GM18511 (cell line): ENCODE data around the gene EDN2.

Experiments used
- ATAC-seq: cut with Tn5 transposase; IDR thresholded peaks from one replicate; pipeline ENCODE4 v1.9.1; 2021; ENCODE audit warnings: mild to moderate bottlenecking, moderate library complexity; ENCODE audit not compliant: unreplicated experiment

EDN2 gene

DNA sequence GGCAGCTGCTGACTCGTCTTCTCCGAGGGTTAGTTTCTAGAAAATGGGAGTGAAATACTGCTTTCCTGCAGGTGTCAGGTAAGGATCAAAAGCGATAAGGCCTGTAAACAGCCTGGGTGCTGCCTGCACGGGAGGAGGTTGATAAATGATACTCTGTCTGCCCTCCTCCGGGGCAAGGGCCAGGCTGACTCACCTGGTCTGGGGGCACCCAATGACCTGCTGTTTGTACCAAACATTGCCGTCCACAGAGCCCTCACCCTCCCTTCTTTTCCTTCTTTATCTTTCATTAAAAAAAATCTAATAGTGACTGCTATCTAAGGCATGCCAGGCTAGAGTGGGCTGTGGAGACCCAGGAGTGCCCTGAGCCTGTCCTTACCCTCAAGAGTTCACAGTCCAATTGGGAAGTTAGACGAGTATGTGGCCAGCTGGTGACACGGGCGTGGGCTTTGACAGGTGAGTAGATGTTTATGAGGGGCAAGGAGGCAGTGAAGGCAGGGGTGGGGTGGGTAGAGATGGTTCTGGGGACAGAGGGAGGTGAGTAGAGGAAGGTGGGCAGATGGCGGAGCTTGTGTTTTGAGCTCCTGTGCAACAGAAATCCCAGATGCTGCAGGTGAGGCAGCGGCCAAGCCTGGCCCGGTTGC lies 16.2 kb downstream of the EDN2 start:
- ATAC-seq = no peak

- ATAC-seq = no peak
Observed at GRCh38 chr1:41467673-41468072, 16.8 kb downstream of the EDN2 start.

DNA sequence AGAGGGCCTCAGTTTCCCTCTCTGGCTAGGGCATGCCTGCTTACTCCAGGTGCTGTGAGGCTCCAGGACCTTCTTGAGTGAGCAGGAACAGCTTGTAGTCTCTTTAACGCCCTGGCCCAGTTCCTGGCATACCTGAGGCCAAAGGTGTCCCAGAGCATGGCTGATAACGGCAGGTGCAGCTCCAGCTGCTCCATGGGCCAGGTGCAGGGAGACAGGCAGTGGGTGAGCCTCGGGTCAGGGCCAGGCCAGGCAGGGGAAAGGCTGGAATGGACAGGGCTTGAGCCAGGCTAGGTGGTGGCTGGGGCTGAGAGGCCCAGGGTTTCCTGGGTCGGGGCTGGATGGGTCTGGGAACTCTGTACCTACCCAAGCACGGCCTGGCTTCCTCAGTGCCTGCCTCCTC lies 18.3 kb downstream of the EDN2 start:
- no peak for ATAC-seq

GRCh38 chr1:41465741-41466140 lies 18.7 kb downstream of the EDN2 start:
- ATAC-seq = no peak

DNA sequence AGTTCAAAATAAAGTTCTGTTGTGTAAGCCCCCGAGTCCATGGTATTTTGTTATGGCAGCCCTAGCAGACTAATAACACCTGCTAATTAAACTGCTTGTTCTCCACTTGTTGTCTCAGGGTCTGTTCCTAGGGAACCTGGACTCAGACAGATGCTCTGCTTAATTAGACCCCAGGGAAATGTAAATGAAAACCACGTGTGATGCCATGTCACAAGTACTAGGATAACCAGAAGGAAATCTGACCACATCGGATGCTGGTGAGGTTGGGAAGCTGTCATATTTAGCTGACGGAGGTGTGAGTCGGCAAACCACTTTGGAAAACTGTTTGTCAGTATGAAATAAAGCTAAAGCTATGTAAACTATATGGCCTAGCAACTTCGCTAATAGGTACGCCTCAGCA lies 19.6 kb downstream of the EDN2 start:
- ATAC-seq = no peak

DNA sequence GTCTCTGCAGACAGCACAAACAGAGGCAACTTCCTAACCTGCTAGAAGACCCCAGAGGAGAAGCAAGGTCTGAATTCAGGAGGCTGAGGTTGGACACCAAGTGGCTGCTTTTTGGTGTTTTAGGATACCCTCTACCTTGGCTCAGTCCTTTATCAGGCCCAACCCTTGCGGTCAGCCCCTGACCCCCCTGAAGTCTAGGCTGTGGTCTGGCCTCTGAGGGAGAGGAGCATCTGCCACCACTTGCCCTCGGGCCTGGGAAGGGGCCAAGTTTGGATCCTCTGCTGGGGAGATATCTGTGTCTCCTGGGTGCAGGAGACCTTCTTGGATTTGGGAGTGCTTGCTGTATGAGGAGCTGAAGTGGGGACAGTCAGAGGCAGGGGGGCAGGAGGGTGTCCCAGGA lies 21.0 kb downstream of the EDN2 start:
- ATAC-seq = no peak

DNA sequence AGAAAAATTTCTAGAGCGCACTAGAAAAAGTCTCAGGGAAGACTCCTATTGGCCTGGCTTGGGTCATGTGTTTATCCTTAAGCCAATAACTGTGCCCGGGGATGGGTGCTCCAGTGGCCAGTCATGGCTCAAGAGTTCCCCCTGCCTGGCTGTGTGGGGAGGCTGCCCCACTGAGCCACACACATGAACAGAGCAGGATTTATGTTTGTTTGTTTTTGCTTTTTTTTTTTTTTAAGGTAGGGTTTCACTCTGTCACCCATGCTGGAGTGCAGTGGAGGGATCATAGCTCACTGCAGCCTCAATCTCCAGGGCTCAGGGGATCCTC lies 21.8 kb downstream of the EDN2 start:
- ATAC-seq = no peak

- no peak for ATAC-seq
Observed at GRCh38 chr1:41461790-41462679, 22.4 kb downstream of the EDN2 start.

DNA sequence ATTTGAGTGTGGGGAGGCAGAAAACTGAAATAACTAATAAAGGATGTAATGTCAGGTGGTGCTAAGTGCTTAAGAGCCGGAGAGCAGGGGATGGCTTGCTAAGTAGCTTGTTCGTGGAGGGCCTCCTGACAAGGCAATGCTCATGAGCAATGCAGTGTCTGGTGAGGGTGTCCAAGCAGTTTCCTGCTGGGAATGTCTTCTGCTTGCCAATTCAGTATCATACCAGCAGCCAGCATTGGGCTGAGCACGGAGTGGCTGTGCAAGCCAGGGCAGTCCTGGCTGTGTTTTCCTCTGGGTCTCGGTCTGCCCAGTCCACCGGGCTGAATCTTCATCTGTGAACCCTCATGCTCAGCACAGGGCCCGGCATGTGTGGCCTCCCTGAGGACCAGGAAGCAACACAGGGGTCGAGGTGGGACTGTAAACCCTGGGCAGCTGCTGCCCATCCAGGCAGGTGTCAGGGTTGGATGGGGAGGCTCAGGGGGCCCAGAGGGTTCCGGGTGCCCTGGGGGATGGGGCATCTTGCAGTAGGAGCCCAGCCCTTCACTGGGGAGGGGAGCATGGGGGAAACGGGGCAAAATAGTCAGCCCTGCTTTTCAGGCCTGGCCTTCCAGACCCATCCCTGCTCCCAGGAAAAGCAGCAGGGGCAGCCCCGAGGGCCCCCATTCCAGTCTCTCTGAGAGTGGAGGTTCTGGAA lies 27.5 kb downstream of the EDN2 start:
- ATAC-seq = no peak

DNA sequence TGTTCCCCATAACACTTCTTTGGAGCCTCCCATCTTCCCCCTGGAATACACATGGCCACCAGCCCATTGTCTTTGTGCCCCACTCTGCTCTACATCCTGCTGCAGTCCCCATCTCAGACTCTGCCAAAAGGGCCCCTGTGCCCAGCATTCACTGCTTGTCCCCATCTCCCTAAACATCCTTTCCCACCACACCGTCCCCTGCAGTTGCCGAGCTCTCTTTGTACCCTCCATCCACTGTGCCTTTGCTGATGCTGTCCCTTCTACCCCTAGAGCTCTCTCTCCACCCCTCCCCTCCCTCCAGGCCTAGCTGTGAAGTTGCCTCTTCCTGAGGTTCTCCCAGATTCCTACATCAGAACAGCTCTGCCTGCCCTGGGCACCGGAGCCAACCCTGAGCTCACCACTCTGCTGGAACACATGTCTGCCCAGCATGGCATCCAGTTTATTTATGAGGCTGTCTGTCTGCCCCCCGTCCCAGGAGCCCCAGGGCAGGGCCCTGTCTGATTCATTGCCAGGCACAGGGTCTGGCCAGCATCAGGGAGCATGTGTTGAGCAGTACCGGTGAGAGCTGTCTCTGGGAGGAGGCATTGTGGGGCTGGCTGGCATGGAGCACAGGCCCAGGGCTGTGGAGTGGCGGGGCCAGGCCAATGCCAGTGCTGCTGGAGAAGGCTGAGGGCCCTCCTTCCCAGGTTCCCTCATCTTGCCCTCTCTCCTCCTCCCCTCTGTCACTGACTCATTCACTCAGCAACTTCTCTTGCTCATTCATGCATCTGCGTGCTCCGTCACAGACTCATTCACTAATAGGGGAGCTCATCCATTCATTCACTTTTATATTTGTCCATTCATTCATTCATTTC lies 28.8 kb downstream of the EDN2 start:
- ATAC-seq = no peak

GRCh38 chr1:41454406-41454805 lies 30.1 kb downstream of the EDN2 start:
- no peak for ATAC-seq

- ATAC-seq = no peak
Observed at GRCh38 chr1:41452704-41453290, 31.7 kb downstream of the EDN2 start.

DNA sequence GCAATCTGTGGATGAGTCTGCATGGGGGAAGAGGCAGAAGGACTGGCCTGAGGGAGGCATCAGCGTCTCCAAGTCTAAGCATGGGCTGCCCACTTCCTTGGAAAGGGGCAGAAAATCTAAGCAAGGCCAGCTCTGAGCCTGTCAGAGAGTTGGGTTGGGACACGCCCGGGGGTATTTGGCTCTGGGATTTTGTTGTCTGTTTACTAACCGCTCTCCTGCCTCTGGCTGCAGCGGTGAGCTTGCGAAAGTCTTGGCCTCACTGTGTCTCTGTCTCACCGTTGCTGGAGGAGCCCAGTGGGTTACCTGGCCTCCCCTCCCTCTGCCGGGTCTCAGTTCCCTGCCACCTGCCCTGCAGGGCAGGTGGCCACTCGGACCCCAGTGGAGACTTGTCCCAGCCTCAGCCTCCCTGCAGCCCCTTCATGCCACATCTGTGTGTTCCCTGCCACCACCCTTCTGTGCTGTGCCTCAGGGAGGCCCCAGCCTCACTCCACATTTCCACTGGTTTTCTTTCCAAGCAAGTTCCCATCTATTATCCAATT lies 33.7 kb downstream of the EDN2 start:
- no peak for ATAC-seq

GRCh38 chr1:41449326-41449921 lies 35.1 kb downstream of the EDN2 start:
- ATAC-seq = no peak

DNA sequence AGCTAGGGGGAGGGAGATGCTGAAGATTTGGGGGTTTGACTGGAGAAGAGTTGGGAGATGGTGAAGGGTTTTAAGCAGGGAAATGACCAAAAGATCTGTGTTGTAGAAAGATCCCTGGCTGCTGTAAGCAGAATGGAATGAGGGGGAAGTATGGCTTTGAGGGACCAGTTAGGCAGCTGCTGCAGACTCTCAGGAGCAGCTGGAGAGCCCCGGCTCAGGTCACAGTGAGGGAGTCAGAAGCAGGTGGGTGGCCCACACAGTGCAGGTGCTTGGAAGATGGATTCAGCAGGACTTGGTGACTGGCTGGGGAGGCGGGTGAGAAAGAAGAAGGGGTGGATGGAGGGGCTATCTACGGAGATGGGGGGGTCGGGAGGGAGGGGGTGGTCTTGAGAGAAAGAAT lies 35.7 kb downstream of the EDN2 start:
- ATAC-seq = no peak

DNA sequence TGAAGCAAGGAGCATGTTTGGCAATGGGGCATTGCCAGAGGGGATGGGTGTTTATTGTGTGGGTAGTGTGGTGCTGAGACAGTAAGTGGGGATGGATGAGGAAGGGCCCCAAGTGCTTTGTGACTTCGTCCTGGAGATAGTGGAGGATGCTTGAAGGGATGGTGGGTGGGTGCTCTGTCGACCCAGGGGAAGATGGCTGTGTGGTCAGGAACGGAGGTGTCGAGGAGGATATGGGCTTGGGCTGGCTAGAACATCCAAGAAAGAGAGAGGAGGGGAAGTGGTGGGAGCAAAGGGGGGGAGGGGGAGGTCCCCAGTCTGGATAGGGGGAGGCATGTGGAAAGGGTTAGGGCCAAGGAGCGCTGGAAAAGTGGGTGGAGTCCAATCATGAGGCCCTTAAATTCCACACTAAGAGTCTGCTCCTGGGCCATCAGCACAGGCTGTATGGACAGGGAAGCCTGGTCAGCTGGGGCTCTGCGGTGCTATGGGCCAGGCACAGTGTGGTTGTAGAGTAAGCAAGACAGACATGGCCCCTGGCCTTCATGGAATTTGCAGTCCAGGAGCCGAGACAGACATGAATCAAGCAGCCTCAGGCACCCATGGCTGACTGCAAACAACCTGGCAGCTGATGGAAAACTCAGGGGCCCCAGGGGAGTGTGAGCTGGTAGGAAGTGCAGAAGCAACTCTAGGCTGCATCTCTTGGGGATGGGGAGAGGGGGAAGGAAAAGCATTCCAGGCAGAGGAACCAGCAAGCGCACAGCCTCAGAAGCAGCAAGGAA lies 36.3 kb downstream of the EDN2 start:
- ATAC-seq = no peak

- ATAC-seq = no peak
Observed at GRCh38 chr1:41446851-41447610, 37.5 kb downstream of the EDN2 start.

DNA sequence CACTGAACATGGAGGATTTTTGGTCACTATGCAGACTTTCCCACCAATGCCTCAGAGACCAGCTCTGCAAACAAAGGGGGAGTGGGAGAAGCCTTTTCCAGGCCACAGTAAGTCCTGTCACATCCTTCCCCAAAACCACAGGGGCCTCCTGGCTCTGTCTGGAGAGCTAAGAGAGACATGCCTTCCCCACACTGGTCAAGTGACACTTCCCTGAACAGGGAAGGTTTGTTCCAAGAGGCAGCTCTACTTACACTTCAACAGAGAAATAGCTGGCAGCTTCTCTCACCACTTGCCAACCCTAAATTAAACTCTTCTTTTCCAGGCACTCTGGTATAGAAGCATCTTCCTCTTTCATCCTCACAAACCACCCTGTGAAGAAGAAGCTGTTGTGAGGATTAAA lies 39.7 kb downstream of the EDN2 start:
- ATAC-seq = no peak

DNA sequence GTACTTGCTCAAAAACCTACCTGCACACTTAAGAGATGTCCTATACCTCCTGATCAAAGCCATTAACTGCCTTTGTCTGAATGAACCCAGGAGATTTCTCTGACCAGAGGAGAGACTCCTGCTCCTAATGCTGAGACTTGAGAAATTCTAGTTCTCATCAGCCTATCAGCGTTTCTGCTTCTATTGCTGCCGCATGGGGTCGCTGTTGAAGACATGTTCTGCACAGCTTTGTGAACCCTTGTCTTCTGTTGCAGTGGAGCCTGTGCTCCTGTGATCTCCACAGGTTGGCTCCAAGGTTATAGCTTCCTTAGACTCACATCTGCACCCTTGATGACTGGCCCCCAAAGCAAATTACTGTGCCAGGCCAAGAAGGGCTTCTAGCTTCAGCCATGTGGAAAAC lies 40.2 kb downstream of the EDN2 start:
- no peak for ATAC-seq
